GM20000 (cell line): ENCODE data around the gene CCDC187.

ENCODE experiments used
- DNase-seq: peaks from one replicate; pipeline ENCODE4 v3.0.0; 2012; ENCODE audit warnings: low spot score
- CTCF ChIP-seq: IDR thresholded peaks from 2 replicates; pipeline ENCODE4 v1.5.1; 2012; ENCODE audit warnings: mild to moderate bottlenecking, control low read depth; ENCODE audit errors: extremely low read depth, missing control alignments

Gene CCDC187

DNA sequence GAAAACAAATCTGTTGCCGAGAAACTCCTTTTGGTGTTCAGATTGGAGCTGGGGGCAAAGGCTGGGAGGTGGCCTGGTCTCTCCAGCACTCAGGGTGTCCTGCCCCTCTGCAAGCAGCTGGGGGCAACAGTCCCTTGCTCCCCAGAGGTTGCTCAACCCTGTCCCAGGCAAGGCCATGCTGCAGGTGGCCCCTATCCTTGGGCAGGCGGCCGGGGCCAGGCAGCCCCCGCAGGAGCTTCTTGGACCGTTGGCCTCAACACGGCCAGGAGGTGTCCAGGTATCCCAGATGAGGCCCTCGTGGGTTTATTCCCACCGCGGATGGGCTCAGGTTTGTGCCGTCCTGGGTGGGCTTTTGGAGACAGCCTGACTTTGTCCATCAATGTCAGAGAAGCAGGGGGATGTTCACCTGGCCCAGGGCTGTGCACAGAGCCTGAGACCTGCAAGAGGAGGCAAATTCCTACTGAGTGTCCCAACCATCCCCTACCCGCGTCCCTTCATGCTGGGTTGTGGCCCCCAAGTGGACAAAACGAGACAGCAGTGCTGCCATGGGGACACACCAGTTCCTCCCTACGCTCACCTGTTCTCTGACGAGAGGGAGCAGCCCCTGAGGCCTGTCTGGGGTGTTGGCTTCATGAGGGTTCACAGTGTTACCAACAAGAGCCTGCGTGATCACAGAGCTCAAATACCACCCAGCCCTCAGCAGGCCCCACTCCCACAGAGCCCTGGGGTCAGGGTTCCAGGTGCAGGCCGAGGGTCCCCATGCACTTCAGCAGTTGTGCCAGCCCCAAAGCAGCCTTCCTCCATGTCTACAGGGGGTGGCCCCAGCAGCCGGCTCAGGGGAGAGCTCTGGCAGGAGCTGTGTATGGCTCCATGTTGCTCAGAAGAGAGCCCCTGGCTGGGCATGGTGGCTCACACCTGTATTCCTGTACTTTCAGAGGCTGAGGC, 9.5 kb upstream of the CCDC187 start:
- no peak for TF ChIP-seq CTCF

DNA sequence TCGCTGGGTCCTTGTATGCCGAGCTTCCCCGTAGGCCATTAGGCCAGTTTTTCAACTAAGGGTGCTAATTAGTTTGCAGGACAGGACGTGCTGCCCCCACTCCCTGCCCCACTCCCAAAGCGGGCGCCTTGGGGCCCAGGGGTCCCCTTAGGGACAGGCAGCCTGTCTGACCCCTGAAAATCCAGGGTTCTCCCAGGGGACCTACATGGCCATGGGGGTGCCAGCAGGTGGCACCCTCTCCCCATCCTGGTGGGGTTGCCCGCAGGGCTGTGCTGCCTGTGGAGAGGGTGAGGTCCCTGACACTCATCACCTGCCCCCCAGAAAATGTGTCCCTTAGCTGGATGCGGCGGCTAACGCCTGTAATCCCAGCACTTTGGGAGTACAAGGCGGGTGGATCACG, 8.5 kb upstream of the CCDC187 start:
- DNase-seq = peak; percentile 72
- peak; percentile 34 for TF ChIP-seq CTCF

More for the DNA sequence above, 9.5 kb upstream of the CCDC187 start:
- no peak for DNase-seq

- no peak for TF ChIP-seq CTCF
- DNase-seq = no peak
Observed at GRCh38 chr9:136312009-136312375, 8.1 kb upstream of the CCDC187 start.

DNA sequence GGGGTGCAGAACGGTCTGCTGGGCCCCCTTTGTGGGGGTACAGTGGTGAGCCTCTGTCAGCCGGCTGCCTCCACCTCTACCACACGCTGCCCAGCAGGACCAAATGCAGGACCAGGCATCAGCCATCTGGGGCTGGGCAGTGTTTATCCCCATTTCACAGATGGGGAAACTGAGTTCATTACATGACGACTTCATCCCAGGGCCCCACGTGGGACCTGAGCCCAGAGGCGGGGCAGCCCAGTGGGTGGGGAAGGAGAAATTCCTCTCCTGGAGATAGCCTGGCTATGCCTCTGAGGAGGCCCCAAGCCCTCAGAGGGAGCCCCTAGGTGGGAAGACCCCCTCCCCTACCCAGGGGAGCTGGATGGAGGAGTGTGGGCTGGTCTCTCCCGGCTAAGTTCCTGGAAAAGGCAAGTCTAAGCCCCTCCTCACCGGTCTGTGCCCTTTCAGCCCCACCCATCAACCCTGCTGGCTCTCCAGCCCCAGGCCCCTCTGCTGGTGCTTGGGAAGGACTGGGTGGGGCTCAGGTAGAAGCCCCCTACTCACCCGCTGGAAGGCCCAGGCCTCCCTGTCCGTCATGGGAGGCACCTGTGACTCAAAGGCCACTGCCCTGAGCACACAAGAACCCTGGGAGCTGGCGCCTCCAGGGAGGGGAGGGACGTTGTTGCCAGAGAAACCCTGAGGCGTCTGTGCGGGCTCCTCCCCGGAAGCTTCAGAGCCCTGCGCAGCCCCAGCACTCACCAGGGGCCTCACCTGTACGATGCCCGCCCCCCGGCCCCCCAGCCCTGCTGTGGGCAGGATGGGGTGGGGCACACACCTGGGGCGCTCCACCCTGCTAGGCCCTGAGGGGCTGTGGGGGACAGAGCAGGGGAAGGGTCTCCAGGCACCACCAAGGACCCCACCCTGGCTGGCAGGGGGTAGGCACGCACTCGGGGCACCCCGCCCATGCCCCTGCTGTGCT, 7.4 kb upstream of the CCDC187 start:
- DNase-seq = no peak
- no peak for TF ChIP-seq CTCF

DNA sequence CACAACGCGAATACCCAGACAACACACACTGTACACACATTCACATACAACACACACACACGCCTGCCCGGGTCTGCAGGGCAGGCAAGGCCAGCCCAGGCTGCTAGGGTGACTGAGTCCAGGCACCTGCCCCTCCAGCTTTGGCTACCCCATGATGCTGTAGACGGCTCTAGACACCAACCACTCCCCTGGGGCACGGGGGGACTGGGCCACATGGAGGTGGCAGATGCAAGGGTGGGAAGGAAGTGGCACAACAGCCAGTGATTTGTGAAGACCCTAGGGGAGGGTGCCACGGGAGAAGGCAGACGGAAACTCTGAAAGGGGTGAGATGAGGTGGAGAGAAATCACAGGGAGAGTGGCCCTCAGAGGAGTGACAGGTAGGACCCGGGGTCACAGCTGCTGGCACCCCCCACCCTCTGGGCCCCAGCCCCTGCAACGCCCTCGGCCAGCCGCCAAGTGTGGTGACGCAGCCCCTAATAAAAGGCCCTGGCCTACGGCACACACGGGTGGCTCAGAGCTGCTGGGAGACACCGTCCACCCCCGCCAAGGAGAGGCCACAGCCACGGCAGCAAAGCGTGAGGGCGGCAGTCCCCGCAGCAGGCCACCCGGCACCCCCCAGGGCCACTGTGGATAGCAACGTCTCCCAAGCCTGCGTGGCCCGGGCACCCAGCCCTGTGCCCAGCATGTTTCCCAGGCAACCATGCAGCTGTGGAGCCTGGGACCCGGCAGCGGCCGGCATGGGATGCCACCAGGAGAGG, 6.6 kb upstream of the CCDC187 start:
- TF ChIP-seq CTCF = no peak
- DNase-seq = no peak

DNA sequence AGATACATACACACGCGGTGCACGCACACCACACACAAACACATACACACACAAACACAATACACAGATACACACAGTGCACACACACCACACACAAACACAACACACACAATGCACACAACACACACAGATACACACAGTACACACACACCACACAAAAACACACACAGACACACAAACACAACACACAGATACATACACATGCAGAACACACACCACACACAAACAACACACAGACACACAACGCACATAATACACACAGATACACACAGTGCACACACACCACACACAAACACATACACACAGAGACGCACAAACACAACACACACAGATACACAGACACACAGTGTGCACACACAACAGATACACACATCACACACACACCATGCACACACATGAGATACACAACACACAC, 5.9 kb upstream of the CCDC187 start:
- no peak for TF ChIP-seq CTCF
- DNase-seq = no peak
